ENCODE measurements around the gene PHETA1. TPM values are rescaled to one million over a fixed set of nuclear protein-coding genes. Genes with fewer than 3 reads are reported as not detected.

Gene PHETA1
- 1 to 10 TPM; 7.8 to 8.8 TPM for total RNA-seq
- long read RNA-seq, partial matches to known transcripts, result 0 of 3 reads
- long read RNA-seq, other reads (novel, unspliced or antisense), result 3 of 3 reads

- peak; percentile 97 to 98 for ATAC-seq
- intact Hi-C loops (cut with DNase I), result no loop called here
These were observed at the start of gene PHETA1 for GRCh38 chr12:111368788-111369495. Gene PHETA1 (minus strand): TSS chr12:111369095. CDS start chr12:111363427, 5,668 bp downstream.

GRCh38 chr12:111418594-111418880 lies 49.6 kb upstream of the PHETA1 start:
- ATAC-seq, result no peak
- intact Hi-C loops (cut with DNase I), result no loop called here
- DNase-seq, result no peak

More at GRCh38 chr12:111368788-111369495, at the start of gene PHETA1:
- peak; percentile 97 for DNase-seq

- intact Hi-C loops (cut with DNase I), result no loop called here
- DNase-seq, result no peak
- no peak for ATAC-seq
These were observed 49.1 kb upstream of the PHETA1 start for GRCh38 chr12:111417784-111418593.

- no peak for DNase-seq
- intact Hi-C loops (cut with DNase I), result no loop called here
- no peak for ATAC-seq
These were observed 48.4 kb upstream of the PHETA1 start for GRCh38 chr12:111417290-111417689.

GRCh38 chr12:111414711-111415252 lies 45.9 kb upstream of the PHETA1 start:
- no peak for DNase-seq
- intact Hi-C loops (cut with DNase I), result no loop called here
- ATAC-seq, result no peak

GRCh38 chr12:111413442-111414086 lies 44.7 kb upstream of the PHETA1 start:
- intact Hi-C loops (cut with DNase I), result loop anchor here in 1 of 2 donors (2.0 kb wide), 1 partner anchor 15 kb away; no protein-coding TSS in a partner anchor
- peak; percentile 54 to 60 for ATAC-seq
- peak; percentile 60 for DNase-seq

GRCh38 chr12:111412830-111413441 lies 44.0 kb upstream of the PHETA1 start:
- ATAC-seq (no peak), DNase-seq (no peak)
- intact Hi-C loops (cut with DNase I), result loop anchor here in 1 of 2 donors (2.0 kb wide), 1 partner anchor 16 kb away; no protein-coding TSS in a partner anchor

GRCh38 chr12:111412007-111412829 lies 43.3 kb upstream of the PHETA1 start:
- DNase-seq, result peak; percentile 67
- peak; percentile 6 to 13 for ATAC-seq
- intact Hi-C loops (cut with DNase I), result loop anchor here in 1 of 2 donors (2.0 kb wide), 1 partner anchor 17 kb away; no protein-coding TSS in a partner anchor

GRCh38 chr12:111411185-111411764 lies 42.4 kb upstream of the PHETA1 start:
- intact Hi-C loops (cut with DNase I), result no loop called here
- no peak for ATAC-seq

GRCh38 chr12:111410431-111411184 lies 41.7 kb upstream of the PHETA1 start:
- ATAC-seq, result no peak
- peak; percentile 54 for DNase-seq
- intact Hi-C loops (cut with DNase I), result no loop called here

More at GRCh38 chr12:111411185-111411764, 42.4 kb upstream of the PHETA1 start:
- DNase-seq, result no peak

- intact Hi-C loops (cut with DNase I), result no loop called here
- DNase-seq (peak; percentile 81), ATAC-seq (peak; percentile 4 to 10)
These were observed 41.0 kb upstream of the PHETA1 start for GRCh38 chr12:111409780-111410430.

- ATAC-seq (no peak), DNase-seq (peak; percentile 65)
- intact Hi-C loops (cut with DNase I), result no loop called here
These were observed 40.5 kb upstream of the PHETA1 start for GRCh38 chr12:111409403-111409779.

GRCh38 chr12:111408686-111409402 lies 39.9 kb upstream of the PHETA1 start:
- intact Hi-C loops (cut with DNase I), result no loop called here
- no peak for DNase-seq
- ATAC-seq, result no peak

- intact Hi-C loops (cut with DNase I), result no loop called here
- ATAC-seq, result no peak
These were observed 39.2 kb upstream of the PHETA1 start for GRCh38 chr12:111408116-111408440.

GRCh38 chr12:111407377-111408115 lies 38.7 kb upstream of the PHETA1 start:
- no peak for DNase-seq
- no peak for ATAC-seq
- intact Hi-C loops (cut with DNase I), result no loop called here

More at GRCh38 chr12:111408116-111408440, 39.2 kb upstream of the PHETA1 start:
- no peak for DNase-seq
